Loucy (cell line): Measurements from ENCODE around the gene NPM1.

Source experiments
- CTCF ChIP-seq: fragments of 200-600 bp; sonication (generic); conservative IDR thresholded peaks from 2 replicates; pipeline ENCODE4 v1.5.1; 2014; ENCODE audit warnings: mild to moderate bottlenecking, antibody characterized with exemption, low read length
- EZH2phosphoT487 ChIP-seq: fragments of 200-600 bp; IDR thresholded peaks from 2 replicates; pipeline ENCODE4 v1.6.1; 2018; ENCODE audit warnings: antibody characterized with exemption, mild to moderate bottlenecking, moderate library complexity, borderline replicate concordance

GRCh38 chr5:171387345-171387969 lies at the start of gene NPM1:
- no peak for TF ChIP-seq CTCF
- TF ChIP-seq EZH2phosphoT487: no peak
